HCT116 (cell line): Measurements from ENCODE around the gene LAGE3. TPM values are rescaled to one million over a fixed set of nuclear protein-coding genes. Genes with fewer than 3 reads are reported as not detected.
A peak's percentile ranks its signal among the peaks of the same experiment; 100 is the strongest.

Experiments used
- ATAC-seq: fragments of 200-7000 bp; cut with Tn5 transposase; 2 replicates; pipeline ENCODE4 v1.9.1; 2020; ENCODE audit warnings: mild to moderate bottlenecking, moderate library complexity
- BruUV-seq: library from RNA; stranded (reverse); fragments of 400-500 nt; replicated peaks from 2 replicates; lab custom pipeline; 2021; lab: Mats Ljungman, UMichigan
- CTCF ChIA-PET: fragments of 300-600 bp; sonication (Branson Sonifier 250); formaldehyde crosslinking; loops from one replicate; lab custom pipeline; 2021; ENCODE audit warnings: antibody characterized with exemption; lab: Charles Lee
- POLR2A ChIA-PET: fragments of 300-600, 350-600 bp; sonication (Branson Sonifier 250); formaldehyde crosslinking; loops from one replicate; lab custom pipeline; 2021; ENCODE audit warnings: antibody characterized with exemption; lab: Charles Lee
- RAD21 ChIA-PET, 2 experiments: fragments of 300-600 bp; sonication (Branson Sonifier 250); formaldehyde crosslinking; loops; one replicate each; lab custom pipeline; 2023; ENCODE audit warnings: low total read pairs in 2 of 2; ENCODE audit not compliant: uncharacterized antibody in 2 of 2, unreplicated experiment in 2 of 2, low non-redundant PET in 1 of 2; lab: Charles Lee
- DNase-seq: peaks from one replicate; pipeline ENCODE4 v3.0.0-alpha.2; 2010; ENCODE audit warnings: low read depth, low spot score
- H2AFZ ChIP-seq: fragments of 200-600 bp; shearing (Covaris generic), sonication (generic); 2 replicates; pipeline ENCODE4 v1.6.1; 2017; ENCODE audit warnings: low read depth, mixed run types, mixed read lengths, antibody characterized with exemption, low read length; ENCODE audit not compliant: poor library complexity, severe bottlenecking
- H3K27ac ChIP-seq: 2 replicates; pipeline ENCODE4 v1.5.1; 2012; ENCODE audit warnings: low read depth, low read length
- H3K27me3 ChIP-seq: fragments of 200-600 bp; sonication (generic); 2 replicates; pipeline ENCODE4 v1.6.1; 2016; ENCODE audit warnings: mixed run types, low read length, mixed read lengths; ENCODE audit not compliant: insufficient read depth
- H3K36me3 ChIP-seq, 2 experiments: fragments of 200-500 bp in 1 of 2; fragments of 200-600 bp in 1 of 2; sonication (Bioruptor generic) in 1 of 2; sonication (generic) in 1 of 2; 2 replicates each; pipeline versions ENCODE4 v1.5.1 to v1.6.1; 2014 to 2016; ENCODE audit warnings: low read length in 2 of 2, inconsistent platforms in 1 of 2, mixed read lengths in 1 of 2, mixed run types in 1 of 2; ENCODE audit not compliant: insufficient read depth in 2 of 2, control insufficient read depth in 1 of 2
- H3K4me1 ChIP-seq, 2 experiments: fragments of 200-600 bp in 1 of 2; sonication (generic) in 1 of 2; 2 replicates each; pipeline versions ENCODE4 v1.5.1 to v1.6.1; 2012 to 2017; ENCODE audit warnings: low read length in 2 of 2, inconsistent platforms in 1 of 2, mild to moderate bottlenecking in 1 of 2, mixed read lengths in 1 of 2, mixed run types in 1 of 2, moderate library complexity in 1 of 2; ENCODE audit not compliant: insufficient read depth in 2 of 2, control insufficient read depth in 1 of 2
- H3K4me2 ChIP-seq: fragments of 200-600 bp; sonication (generic); 2 replicates; pipeline ENCODE4 v1.6.1; 2017; ENCODE audit warnings: mixed run types, low read length, mixed read lengths
- H3K4me3 ChIP-seq, 2 experiments: fragments of 200-600 bp in 1 of 2; sonication (generic) in 1 of 2; replicated peaks in 1 of 2; 2 replicates each; pipeline ENCODE4 v1.5.1; 2011 to 2016; ENCODE audit warnings: low read length in 2 of 2, control low read depth in 1 of 2, low read depth in 1 of 2, mild to moderate bottlenecking in 1 of 2, mixed read lengths in 1 of 2, mixed run types in 1 of 2
- H3K79me2 ChIP-seq: fragments of 200-600 bp; sonication (generic); 2 replicates; pipeline ENCODE4 v1.6.1; 2017; ENCODE audit warnings: mild to moderate bottlenecking, mixed run types, low read length, moderate library complexity, mixed read lengths; ENCODE audit not compliant: insufficient read depth
- H3K9ac ChIP-seq: fragments of 200-600 bp; sonication (generic); 2 replicates; pipeline ENCODE4 v1.6.1; 2016; ENCODE audit warnings: low read length, mixed read lengths
- H3K9me2 ChIP-seq: fragments of 200-600 bp; sonication (generic), shearing (Covaris generic); 2 replicates; pipeline ENCODE4 v1.6.1; 2017; ENCODE audit warnings: mixed run types, mild to moderate bottlenecking, moderate library complexity; ENCODE audit not compliant: insufficient read depth
- H3K9me3 ChIP-seq, 2 experiments: fragments of 200-500 bp in 1 of 2; fragments of 200-600 bp in 1 of 2; sonication (Bioruptor generic) in 1 of 2; sonication (generic) in 1 of 2; 2 replicates each; pipeline ENCODE4 v1.6.1; 2014 to 2017; ENCODE audit warnings: low read length in 2 of 2, mixed read lengths in 2 of 2, inconsistent platforms in 1 of 2, low read depth in 1 of 2, mild to moderate bottlenecking in 1 of 2, mixed run types in 1 of 2, moderate library complexity in 1 of 2; ENCODE audit not compliant: control insufficient read depth in 1 of 2, insufficient read depth in 1 of 2
- H4K20me1 ChIP-seq: fragments of 200-600 bp; sonication (generic), shearing (Covaris generic); 2 replicates; pipeline ENCODE4 v1.6.1; 2017; ENCODE audit warnings: mixed run types, mild to moderate bottlenecking, moderate library complexity; ENCODE audit not compliant: insufficient read depth
- CEBPB ChIP-seq: IDR thresholded peaks from 2 replicates; pipeline ENCODE4 v1.6.1; 2012; ENCODE audit warnings: low read depth
- CTCF ChIP-seq, 3 experiments: fragments of 200-600 bp in 1 of 3; sonication (generic) in 1 of 3; IDR thresholded peaks in 2 of 3; conservative IDR thresholded peaks in 1 of 3; 2 replicates each; pipeline ENCODE4 v1.5.1; 2012 to 2017; ENCODE audit warnings: low read depth in 2 of 3, low read length in 2 of 3, antibody characterized with exemption in 1 of 3, borderline replicate concordance in 1 of 3, control low read depth in 1 of 3, mild to moderate bottlenecking in 1 of 3, mixed read lengths in 1 of 3, mixed run types in 1 of 3, moderate library complexity in 1 of 3; ENCODE audit not compliant: insufficient read depth in 1 of 3
- EZH2 ChIP-seq: fragments of 200-600 bp; sonication (generic); IDR thresholded peaks from 2 replicates; pipeline ENCODE4 v1.6.1; 2017; ENCODE audit warnings: antibody characterized with exemption, mixed run types
- JUND ChIP-seq: IDR thresholded peaks from 2 replicates; pipeline ENCODE4 v1.6.1; 2012
- SP1 ChIP-seq: IDR thresholded peaks from 2 replicates; pipeline ENCODE4 v1.6.1; 2012; ENCODE audit warnings: low read depth
- ZBTB33 ChIP-seq: IDR thresholded peaks from 2 replicates; pipeline ENCODE4 v1.6.1; 2011; ENCODE audit warnings: mild to moderate bottlenecking, low read length, moderate library complexity; ENCODE audit not compliant: insufficient replicate concordance; ENCODE audit errors: extremely low read depth
- intact Hi-C: fragments of 100-400 bp; cut with micrococcal nuclease; formaldehyde crosslinking; loops from 2 replicates; pipeline ENCODE4 v1.10.0; 2022
- total RNA-seq: library from RNA; stranded (reverse); gene quantifications from one replicate; pipeline ENCODE4 v1.2.1, GENCODE V29; 2021; ENCODE audit not compliant: unreplicated experiment

LAGE3 gene
- total RNA-seq, 1 experiment from 2014 or later = 42.8 TPM

- Histone ChIP-seq H4K20me1 (no peaks in the 10 kb centered on the region), H3K4me1 (peaks cover 0 to 22% of the 10 kb centered on the region in 2 experiments; a peak in 2 of 4 replicates), H3K4me3 (peak overlapping the region; percentile 54 to 69), H3K27me3 (no peaks in the 10 kb centered on the region), H3K79me2 (peaks cover 7% of the 10 kb centered on the region; the same call in 1 of the 2 replicates), H3K36me3 (no peaks in the 10 kb centered on the region), H3K9ac (no peak overlapping the region), H3K9me3 (no peaks in the 10 kb centered on the region), H2AFZ (no peak overlapping the region), H3K27ac (no peak overlapping the region), H3K4me2 (peak overlapping the region; percentile 87), H3K9me2 (no peaks in the 10 kb centered on the region)
- ChIA-PET RAD21 (interaction anchor here in 1 of 2 experiments (1.3 kb wide), 1 partner anchor 19 kb away, joined by 5 read pairs; no protein-coding TSS in a partner anchor), POLR2A (no interaction called here), CTCF (no interaction called here)
- BruUV-seq = TSS peak; percentile 78
- no peak for DNase-seq
- TF ChIP-seq ZBTB33 (no peak), EZH2 (no peak), SP1 (no peak), JUND (no peak), CTCF (IDR thresholded peaks at IDR 0.05 in 2 of 3, conservative IDR thresholded peaks at IDR 0.05 in 1 of 3; ENCODE audit: borderline replicate concordance in 1 of 3, insufficient read depth in 1 of 3, low read depth in 2 of 3, low read length in 2 of 3) (no peak), CEBPB (no peak)
- no peak for ATAC-seq
- intact Hi-C loops = no loop called here
Measured at GRCh38 chrX:154429711-154430110, 49.4 kb downstream of the LAGE3 start.
